Nucleus accumbens (tissue), 56 donors: ENCODE measurements around the gene MEAF6.
A peak's percentile ranks its signal among the peaks of the same experiment; 100 is the strongest.
"Not testable (repeated sequence)": the region's sequence is repeated elsewhere in the genome, so short reads cannot be mapped to it uniquely, and the experiment has no call there.

Experiments used
- DNase-seq, 56 donors: peaks; one replicate each; lab custom pipeline; 2025; lab: John Stamatoyannopoulos, UW

The MEAF6 gene

DNA sequence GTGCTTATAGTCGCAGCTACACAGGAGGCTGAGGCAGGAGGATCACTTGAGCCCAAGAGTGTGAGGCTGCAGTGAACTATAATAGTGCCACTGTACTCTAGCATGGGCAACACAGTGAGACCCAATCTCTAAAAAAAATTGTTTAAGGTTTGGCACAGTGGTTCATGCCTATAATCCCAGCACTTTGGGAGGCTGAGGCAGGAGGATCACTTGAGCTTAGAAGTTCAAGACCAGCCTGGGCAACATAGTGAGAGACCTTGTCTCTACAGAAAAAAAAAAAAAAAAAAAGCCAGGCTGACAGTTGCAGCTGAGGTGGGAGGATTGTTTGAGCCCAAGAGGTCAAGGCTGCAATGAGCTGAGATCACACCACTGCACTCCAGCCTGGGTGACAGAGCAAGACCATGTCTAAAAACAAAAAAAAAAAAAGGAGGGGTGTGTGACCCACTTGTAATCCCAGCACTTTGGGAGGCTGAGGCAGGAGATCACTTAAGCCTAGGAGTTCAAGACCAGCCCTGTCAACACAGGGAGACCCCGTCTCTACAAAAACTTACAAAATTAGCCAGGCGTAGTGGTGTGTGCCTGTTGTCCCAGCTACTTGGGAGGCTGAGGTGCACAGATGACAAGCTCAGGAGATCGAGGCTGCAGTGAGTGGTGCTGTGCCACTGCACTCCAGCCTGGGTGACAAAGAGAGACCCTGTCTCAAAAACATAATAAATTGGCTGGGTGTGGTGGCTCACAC is 18.0 kb upstream of the MEAF6 start:
- DNase-seq, result not testable (repeated sequence)

DNA sequence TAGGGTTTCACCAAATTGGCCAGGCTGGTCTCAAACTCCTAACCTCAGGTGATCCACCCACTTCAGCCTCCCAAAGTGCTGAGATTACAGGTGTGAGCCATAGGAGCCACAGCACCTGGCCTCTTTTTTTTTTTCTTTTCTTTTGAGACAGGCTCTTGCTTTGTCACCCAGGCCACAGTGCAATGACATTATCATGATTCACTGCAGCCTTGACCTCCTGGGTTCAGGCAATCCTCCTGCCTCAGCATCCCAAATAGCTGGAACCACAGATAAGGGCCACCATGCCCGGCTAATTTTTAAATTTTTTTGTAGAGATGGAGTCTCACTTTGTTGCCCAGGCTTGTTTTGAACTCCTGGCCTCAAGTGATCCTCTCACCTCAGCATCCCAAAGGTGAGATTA is 15.3 kb upstream of the MEAF6 start:
- not testable (repeated sequence) for DNase-seq

DNA sequence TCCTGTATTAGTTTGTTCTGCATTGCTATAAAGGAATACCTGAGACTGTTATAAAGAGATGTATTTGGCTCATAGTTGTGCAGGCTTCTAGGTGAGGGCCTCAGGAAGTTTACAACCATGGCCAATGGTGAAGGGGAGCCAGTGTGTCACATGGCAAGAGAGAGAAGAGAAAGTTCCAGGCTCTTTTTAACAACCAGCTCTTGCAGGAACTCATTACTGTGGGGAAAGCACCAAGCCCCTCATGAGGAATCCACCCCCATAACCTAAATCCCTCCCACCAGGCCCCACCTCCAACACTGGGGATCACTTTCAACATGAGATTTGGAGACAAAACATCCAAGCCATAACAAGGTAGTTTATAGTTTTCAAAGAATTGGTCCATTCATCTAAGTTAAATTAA is 5.0 kb upstream of the MEAF6 start:
- no peak for DNase-seq

DNA sequence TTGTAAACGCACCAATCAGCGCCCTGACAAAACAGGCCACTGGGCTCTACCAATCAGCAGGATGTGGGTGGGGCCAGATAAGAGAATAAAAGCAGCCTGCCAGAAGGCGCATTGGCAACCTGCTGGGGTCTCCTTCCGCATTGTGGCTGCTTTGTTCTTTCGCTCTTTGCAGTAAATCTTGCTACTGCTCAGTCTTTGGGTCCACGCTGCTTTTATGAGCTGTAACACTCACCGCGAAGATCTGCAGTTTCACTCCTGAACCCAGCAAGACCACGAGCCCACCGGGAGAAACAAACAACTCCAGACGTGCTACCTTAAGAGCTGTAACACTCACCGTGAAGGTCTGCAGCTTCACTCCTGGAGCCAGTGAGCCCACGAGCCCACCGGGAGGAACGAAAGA is 4.4 kb upstream of the MEAF6 start:
- not testable (repeated sequence) for DNase-seq

DNA sequence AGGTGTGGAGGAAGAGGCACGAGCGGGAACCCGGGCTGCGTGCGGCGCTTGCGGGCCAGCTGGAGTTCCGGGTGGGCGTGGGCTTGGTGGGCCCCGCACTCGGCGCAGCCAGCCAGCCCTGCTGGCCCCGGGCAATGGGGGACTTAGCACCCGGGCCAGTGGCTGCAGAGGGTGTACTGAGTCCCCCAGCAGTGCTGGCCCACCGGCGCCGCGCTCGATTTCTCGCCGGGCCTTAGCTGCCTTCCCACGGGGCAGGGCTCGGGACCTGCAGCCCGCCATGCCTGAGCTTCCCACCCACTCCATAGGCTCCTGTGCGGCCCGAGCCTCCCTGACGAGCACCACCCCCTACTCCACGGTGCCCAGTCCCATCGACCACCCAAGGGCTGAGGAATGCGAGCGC is 3.7 kb upstream of the MEAF6 start:
- DNase-seq, result not testable (repeated sequence)

DNA sequence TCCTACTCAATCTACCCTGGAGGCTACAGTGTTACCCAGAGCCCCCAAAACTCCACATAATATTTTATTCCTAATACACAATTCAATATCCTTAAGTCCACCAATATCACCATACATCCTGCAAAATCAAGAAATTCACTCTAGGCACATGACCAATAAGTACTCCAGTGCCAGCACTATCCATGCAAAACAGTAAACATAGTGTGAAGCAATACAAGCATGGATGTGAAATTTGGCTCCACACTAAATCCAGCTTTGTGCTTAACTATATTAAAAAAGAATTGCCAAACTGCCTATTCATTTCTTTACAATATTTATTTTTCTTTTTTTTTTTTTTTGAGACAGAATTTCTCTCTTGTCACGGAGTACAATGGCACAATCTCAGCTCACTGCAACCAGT is 3.0 kb upstream of the MEAF6 start:
- no peak for DNase-seq

DNA sequence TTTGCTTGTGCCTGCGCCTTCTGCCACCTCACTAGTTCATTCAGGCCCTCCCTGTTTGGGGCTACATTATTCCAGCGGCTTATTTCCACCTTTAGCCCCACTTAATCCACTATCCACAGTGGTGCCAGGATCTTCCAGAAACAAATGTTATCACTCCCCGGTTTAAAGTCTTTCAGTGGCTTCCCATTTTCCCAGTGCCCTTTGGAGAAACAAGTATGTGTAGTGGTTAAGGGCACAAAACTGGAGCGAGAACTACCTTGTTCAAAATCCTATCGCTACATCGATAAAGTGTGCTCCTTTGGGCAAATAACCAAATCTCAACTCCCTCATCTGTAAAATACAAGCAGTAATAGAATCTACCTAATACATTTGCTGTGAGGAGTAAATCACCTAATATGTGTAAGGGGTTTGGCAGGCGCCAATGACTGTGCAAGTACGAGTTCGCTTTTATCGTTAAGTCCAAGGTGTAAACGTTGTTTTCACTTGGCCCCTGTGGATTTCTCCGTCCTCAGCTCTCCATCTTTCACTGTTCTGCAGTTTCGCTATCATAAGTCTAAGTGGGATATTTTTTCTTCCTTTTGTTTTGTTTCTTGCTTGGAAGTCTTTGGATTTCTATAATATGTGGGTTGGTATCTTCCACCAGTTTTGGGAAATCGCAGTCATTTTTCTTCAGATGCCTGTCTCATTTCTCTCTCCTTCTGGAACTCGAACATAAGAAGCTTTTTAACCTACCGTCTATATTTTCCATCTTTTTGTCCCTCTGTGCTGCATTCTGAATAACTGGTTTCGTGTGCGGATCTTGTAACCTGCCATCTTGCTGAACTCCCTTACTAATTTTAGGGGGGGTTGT is 844 bp upstream of the MEAF6 start:
- DNase-seq, result no peak

DNA sequence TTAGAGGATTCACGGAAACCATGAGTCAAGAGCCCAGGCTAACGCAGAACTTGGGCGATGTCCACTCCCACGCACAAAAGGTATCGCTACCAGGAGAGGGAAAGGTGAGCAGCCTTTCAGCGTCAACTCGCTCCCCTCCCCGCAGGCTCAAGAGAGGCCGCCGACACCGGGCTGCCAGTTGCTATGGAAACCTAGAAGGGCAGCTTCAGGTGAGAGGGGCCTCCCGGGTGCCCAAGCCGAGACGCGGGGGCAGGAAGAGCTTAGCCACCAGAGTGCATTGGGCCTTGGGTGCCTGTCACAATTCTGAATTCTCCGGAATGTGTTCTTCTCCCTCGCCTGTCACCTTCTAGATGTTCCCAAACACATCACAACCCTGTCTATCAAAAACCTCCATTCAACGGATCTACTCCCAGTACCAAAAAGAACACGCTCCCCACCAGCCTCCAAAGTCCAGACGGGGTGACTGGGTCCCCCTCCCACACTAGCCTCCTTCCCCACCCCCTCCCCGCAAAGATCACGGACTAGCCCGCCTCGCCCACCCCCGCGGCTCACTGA is 694 bp downstream of the MEAF6 start:
- DNase-seq, result peak in 34 of 56 donors; percentile 3 to 60 (median 28)

DNA sequence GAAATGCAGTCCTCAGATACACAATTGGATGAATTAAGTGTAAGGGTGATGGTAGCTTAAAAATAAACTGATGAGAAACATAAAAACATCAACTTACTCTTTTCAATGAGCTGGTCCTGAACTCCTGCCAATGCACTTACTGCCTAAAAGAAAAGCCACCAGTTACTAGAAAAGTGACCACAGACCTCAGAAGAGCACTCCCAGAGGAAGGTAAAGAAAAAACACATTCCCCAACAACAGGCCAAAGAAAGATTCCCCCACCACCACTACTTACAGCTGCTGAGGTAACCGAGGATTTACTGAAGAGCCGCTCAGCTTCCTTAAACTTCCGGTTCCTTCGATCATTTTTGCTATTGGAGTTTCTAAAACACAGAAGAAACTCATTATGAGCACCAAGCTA is 5.4 kb downstream of the MEAF6 start:
- no peak for DNase-seq

DNA sequence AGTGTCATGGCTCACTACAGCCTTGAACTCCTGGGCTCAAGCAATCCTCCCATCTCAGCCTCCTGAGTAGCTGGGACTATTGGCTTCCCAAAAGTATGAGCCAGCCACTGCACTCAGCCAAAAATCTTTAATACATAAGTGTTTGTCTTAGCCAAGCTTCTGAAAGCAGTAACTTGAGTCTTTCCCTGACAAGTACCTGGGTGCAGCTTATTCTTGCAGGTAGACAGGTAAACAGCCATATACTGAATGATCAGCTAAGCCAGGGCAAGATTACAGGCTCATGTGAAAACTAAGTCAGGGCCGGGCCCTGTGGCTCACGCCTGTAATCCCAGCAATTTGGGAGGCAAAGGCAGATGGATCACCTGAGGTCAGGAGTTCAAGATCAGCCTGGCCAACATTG is 7.8 kb downstream of the MEAF6 start:
- no peak for DNase-seq

DNA sequence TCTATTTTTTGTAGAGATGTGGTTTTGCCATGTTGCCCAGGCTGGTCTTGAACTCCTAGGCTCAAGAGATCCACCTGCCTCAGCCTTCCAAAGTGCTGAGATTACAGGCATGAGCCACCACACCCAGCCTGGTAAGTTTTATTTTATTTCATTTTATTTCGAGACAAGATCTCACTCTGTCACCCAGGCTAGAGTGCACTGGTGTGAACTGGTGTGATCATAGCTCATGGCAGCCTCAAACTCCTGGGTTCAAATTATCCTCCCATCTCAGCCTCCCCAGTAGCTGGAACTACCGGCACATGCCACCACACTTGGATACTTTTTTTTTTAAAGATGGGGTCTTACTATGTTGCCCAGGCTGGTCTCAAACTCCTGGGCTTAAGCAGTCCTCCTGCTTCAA is 11.8 kb downstream of the MEAF6 start:
- not testable (repeated sequence) for DNase-seq

DNA sequence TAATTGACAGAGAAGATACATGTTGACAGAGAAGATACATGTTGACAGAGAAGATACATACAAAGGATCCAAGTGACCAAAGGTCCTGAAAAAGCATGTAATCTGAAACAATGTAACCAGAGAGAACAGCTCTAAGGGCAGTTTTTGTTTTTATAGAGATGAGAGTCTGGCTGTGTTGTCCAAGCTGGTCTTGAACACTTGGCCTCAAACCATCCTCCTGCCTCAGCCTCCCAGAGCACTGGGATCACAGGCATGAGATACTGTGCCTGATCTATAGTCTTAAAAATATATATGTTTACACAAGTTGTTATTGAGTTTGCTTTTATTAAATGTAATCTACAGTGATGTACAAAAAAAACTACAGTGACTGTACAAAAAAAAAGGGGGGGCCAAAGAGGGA is 12.5 kb downstream of the MEAF6 start:
- DNase-seq, result no peak

DNA sequence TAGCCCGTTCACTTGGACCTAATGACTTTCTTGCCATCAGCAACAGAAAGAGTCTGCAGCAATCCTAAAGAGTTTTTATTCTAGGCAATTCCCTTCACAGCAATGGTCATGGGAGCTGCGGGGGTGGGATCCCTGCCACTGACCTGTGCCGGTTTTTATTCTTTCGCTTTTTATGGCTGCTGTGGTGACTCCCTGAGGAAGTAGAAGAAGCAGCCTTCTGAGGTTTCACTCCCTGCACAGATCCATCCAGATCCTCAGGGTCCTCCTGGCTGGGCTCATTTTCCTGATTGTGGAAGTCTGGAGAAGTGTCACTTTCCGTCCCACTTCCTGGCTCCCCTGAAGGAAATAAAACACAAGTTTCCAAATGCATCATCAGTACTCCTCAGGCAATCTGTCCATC is 12.9 kb downstream of the MEAF6 start:
- DNase-seq, result no peak

DNA sequence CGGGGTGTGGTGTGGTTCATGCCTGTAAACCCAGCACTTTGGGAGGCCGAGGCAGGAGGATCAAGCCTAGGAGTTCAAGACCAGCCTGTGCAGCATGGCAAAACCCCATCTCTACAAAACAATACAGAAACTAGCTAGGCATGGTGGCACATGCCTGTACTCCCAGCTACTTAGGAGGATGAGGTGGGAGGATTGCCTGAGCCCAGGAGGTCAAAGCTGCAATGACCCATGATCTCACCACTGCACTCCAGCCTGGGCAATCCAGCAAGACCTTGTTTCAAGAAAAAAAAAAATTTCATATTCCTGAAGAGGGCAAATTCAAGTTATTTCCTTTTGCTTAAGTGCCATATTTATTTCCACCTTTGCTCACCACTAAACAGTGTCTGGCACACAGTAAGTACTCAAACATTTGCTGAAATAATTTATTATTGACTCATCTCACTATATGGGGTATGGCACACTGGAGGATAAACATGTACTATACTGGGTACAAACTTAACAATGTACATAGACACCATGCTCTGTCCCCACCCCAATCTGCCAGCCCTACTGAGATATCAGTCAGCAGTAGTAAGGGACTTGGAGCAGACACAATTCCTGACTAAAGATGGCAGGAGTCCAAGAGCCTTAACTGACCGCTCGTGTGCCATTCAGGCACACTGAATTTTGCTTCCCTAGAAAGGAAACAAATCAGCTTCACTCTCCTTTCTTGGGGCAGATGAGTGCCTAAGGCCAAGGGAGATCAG is 15.5 kb downstream of the MEAF6 start:
- peak in 2 of 56 donors; percentile 19 to 20 for DNase-seq

DNA sequence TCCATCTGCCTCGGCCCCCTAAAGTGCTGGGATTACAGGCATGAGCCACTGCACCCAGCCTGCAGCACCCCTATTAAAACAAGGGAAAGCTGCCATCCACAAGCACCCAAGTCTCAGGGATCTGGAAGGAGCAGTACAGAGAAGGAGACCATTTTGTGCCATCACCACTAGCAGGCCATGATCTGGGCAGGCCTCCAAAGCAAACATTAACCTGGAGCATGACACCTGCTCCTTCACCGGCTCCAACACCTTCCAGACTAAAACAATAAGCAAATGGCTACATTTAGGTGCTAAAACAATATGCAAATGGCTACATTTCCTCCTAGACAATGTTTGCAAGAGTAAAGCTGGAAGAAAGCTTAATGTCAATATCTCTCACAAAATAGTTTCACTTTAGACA is 16.7 kb downstream of the MEAF6 start:
- no peak for DNase-seq

DNA sequence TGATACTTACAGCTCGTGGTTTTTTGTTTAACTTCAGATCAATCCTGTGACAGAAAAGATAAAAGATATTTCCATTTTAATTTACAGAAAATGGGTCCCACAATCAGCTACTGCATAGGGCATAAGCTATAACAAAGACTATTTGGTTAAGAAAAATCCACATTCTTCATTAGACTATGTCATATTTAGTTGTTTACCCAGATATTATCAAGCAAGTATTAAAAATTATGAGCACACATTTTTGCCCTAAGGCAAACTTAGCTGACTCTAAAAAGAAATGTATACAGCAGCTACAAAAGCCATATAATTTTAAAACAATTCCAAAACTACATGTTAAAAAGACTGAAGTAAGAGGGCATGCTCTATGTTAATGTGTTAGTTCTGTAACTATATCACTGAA is 18.7 kb downstream of the MEAF6 start:
- no peak for DNase-seq

DNA sequence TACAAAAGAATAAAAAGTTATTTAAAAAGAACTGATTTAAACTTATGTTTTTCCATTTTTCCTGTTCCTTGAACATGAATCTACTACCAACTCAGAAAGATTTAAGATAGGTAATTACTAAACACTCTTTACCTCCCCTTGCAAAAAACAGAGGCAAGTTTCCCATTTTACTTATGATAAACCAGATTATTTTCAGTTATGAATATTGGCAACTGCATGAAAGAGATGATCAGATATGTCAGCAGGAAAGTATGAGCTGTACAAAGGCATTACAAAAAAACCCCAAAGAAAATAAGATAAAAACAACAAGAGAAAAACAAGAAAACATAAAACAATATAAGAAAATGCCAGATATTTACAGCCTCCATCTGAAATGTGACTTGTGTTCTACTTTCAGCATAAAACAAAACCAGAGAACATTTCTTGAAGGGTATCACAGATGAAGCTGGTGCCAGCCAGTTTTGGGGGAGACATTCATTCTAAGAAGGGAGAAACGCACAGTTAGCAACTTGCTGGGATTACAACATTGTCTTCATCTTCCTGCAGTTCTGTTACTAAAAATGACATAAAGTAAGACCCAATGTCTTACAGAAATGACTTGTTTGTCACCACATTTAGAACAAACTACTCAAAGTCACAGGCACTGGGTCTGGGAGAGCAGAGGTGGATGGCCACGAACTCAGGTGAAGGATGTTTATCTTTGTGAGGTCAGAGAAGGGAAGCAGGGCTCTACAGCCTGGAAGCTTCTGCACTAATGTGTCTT is 21.0 kb downstream of the MEAF6 start:
- no peak for DNase-seq

DNA sequence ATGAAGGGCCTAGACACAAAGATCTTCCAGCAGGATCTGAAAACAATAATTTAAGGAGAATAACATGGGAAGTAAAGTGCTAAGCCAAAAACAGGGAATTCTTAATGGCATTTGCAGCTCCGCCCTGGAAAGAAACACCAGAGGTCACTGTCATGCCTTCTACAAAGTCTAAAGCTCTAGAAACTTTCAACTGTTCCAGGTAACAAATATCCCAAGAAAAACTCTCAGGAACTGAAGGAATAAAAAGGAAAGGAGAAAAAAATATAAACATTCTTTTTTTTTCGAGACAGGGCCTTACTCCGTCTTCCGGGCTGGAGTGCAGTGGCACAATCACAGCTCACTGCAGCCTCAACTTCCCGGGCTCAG is 27.0 kb downstream of the MEAF6 start:
- DNase-seq, result no peak

DNA sequence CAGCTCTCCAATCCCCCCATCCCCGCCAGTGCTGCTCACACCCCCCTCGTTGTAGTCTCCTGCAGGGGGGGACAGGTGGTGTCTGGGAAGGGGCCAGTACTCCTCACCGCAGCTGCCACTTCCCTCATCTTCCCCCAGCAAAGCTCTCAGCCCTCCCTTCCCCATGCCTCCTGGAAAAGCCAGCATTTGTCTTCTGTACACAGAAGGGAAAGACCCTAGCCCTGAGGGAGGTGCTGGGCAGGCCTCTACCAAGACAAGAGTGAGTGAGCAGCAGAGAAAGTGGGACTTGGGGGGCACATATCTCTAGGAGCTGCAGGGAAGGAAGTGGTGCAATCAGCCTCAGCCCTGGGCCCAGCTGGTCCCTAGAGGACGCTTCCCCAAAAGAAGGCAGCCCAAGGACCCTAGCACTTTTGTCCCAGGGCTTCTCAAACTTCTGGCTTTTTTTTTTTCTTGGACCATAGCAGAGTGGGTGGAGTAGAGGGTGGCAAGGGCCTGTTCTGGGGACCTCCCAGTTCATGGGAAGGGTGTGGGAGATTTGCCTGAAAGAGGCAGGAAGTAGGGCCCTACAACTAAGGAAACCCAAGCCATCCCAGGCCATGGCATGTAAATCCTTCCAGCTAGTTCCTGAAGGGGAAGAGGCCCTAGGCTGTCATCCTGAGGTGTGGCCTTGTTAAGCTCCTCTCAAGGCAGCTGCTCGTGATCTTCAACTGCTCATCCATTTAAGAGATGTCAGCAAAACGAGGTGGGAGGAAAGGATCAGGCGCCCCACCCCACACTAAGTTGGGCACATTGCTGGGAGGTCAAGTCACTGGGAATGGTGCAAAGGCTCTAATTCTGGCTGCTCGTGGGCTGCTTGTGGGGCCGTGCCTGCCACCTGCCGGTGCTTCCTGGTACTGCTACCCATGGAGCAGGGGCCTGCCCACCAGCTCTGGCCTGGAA is 27.6 kb downstream of the MEAF6 start:
- DNase-seq, result peak in 43 of 56 donors; percentile 22 to 85 (median 44)
